ENCODE data around the gene ZNFX1.
"Not testable (repeated sequence)": the region's sequence is repeated elsewhere in the genome, so short reads cannot be mapped to it uniquely, and the experiment has no call there.

ZNFX1 gene

DNA sequence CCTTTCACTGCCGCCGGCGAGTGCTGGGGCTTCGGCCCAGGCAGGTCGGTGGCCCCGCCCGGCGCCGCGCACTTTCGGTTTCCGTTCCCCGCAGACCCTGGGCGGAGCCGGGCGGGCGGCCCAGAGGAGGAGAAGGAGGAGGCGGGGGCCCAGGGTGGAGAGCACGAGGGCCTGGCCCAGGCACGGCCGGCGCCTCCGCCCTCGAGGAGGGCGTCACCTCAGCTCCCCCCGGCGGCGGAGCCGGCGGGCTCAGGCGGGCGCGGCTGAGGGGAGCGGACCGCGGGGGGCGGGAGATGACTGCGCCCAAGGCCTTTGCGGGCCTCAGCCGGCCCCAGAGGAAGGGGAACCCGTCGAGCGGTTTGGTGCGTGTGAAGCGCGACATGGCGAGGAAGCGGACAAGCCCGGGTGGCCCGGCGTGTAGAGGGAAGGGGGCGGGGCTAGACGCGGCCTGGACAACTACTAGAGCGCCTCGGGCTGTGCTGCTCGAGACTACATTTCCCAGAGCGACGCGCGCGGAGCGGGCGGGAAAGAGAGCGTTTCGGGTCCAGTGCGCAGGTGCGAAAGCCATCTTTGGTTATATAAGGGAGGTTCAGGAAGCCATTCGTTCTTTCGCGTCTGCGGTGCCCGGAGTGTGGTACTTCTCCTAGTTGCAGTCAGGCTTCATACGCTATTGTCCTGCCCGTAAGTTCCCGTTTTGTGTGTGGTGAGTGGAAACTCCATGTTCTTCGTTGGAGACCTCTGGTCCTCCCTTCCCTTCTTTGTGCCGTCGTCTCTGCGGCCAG, at the start of gene ZNFX1:
Gene ZNFX1 (minus strand): TSS at position 22 of the 782 bp plus-strand sequence. CDS start 2,218 bp downstream, outside the sequence.
- peak; percentile 70 to 99 (median 97) for DNase-seq

DNA sequence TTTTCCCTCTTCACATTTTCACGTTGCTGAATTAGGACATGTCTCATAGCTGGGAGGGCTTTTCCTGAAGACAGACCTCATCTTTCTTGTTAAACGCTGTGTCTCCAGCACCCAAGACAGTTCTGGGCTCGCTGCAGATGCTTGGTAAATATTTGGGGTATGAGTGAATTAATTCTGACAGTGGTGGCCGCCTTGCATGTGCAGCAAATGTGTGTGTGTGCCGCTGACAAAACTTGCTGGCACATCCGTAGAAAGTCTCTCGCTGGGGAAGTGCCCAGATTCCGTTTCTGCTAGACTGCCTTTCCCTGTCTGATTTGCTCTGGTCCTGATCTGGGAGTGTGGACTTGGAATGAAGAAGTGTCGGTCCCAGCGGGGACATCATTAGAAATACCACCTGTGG, 48.2 kb upstream of the ZNFX1 start:
- no peak for DNase-seq

DNA sequence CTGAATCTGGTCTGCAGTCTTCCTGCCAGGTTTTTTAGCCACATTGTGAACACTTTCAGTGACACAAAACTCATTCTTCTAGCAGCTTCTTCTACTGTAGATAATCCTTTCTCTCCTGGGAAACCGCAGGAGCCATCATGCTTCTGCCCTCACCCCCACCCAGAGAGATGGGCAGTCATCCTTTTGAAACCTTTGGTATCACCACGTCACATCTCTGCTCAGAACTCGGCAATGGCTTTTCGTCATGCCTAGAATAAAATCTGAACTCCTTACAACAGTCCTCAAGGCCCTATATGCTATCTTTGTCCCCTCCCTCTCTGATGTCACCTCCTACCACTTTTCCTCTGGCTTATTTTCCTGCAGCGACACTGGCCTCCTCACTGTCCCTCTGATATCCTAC, 46.4 kb upstream of the ZNFX1 start:
- no peak for DNase-seq

DNA sequence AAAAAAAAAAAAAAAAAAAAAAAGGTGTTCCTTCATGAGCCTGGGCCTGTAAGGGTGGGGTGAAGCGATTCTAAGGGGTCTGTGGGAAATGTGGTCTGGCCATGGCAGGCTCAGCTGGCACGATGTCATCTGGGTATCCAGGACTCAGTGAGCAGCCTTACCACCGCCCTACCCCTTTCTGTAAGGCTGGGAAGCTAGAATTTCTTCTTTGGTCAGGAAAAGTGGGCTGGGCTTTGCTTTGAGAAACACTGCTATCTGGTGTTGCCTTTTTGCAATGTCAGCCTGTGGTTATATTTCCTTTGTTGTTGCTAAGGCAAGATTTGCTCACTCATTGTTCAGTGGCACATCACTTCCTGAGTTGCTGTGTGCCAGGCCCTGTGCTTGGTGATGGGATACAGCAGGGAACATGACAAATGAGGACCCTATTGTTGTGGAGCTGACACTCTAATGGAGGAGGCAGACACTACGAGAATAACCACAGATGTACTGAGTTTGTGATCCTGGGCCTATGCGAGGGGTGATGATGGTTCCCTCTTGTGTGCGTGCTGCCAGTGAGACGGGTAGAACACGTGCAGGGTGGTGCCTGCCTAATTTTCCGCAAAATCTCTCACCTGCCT, 45.9 kb upstream of the ZNFX1 start:
- no peak for DNase-seq

DNA sequence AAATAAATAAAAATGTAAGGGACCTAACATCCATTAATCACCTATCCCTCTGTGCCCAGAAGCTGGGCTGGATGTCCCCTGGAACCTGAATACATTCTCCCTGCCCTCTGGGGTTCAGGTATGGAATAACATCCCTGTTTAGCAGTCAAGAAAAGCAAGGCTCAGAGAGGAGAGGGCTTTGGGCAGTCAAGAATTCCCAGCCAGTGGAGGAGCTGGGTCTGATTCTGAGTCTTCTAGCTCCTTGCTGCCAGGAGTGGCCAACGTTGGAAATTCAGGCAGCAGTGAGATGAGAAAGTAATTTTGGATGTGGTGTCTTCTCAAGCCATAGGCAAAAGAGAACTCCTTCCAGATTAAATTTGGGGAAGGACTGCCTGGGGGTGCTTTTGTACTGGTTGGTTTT, 42.6 kb upstream of the ZNFX1 start:
- DNase-seq: peak in 4 of 56 donors; percentile 7 to 28 (median 20)

DNA sequence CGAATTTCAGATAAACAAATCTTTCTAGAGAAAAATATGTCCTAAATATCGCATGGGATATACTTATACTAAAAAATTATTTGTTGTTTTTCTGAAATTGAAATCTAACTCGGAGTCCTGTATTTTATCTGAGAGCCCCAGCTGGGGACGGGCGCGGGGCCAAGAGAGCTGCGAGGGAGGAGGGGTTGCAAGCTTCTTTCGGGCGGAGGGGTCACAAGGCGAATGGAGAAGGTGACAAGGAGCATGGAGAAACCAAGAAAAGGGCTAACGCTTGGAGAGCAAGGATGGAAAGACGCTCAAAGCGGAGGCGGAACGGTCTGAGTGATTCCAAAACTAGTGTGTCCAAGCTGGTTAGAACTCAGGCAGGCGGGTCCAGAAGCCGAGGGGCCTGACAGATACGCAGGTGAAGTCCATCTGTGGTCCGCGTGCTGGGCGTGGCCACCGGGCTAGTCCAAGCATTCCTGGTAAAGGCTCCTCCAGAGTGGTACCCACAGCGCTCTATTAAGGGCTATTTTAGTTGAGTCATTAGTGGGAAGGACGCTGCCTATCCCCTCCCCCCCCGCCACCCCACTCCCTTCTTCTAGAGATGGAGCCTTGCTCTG, 41.5 kb upstream of the ZNFX1 start:
- peak in 1 of 56 donors; percentile 2 for DNase-seq

DNA sequence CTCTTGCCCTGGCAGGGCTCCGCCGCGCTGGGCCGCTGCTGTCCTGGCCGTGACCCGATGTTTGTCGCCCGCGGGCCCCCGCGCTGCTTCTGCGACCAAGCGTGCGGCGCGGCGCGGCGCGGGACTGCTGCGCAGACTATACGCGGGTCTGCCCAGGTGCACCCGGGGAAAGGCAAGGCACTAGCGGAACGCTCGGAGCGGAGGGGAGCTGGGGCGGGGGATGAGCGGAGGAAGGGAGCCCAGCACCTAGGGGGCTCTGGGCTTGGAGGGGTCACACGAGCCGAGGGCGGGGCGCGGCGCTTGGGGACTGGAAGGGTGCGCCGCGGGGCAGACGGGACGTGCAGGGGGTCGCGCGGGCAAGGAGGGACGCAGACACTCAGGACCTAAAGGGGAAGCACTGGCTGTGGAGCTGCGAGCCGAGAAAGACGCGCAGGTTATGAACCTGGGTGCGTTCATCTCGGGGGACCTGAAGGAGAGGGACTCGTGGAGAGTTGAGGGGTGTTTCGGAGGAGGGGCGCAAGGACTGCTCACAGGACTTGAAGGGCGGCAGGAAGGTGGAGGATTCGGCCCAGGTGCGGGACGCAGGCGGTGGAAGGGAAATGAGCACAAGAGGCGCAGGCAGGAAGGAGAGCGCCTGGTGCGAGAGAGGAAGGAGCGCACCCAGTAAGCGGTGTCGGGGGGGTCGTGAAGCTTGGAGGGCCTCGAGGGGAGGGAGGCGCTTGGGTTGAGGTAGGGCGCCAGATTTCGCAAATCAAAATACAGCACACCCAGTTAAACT, 40.8 kb upstream of the ZNFX1 start:
- DNase-seq: peak in 2 of 56 donors; percentile 9 to 17

DNA sequence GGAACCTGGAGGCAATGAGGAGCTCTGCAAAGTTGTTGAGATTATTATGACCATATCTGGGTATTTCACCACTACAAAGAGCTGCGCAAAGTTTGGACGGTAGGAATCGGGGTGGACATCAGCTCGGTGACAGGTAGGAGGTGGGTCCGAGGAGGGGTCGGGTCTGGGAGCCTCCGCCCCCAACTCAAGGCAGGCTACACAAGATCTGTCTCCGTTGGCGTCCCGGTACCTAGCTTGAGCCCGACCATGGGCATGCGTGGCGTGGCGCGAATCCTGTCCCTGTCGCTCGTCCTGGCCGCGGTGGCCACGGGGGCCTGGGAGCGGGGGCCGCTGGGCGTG, 40.2 kb upstream of the ZNFX1 start:
- DNase-seq: no peak

DNA sequence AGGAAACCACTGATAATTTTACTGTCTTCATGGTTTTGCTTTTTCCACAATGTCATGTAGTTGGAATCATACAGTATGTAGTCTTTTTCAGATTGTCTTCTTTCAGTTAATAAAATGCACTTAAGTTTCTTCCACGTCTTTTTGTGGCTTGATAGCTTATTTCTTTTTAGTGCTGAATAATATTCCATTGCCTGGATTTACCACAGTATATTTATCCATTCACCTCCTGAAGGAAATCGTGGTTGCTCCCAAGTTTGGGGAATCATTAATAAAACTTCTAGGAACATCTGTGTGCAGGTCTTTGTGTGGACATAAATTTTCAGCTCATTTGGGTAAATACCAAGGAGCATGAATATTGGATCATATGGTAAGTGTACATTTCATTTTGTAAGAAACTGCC, 38.8 kb upstream of the ZNFX1 start:
- DNase-seq: no peak

DNA sequence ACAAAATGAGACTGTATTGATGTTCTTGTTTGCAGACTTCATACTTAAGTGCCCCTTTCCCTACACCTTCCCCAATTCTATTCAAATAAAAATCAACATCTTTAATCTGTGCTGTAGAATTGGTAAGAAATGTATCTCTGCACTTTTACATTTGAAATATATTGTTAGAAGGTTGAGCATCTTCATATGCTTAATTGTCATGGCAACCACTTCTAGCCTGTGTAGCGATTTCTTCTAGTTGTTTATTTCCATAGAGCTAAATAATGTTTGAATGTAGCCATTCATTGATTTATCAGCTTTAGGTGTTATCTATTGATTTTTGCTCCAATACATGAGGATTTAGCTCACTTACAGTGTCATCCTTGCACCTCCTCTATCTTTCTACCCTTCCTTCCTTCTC, 37.7 kb upstream of the ZNFX1 start:
- no peak for DNase-seq

DNA sequence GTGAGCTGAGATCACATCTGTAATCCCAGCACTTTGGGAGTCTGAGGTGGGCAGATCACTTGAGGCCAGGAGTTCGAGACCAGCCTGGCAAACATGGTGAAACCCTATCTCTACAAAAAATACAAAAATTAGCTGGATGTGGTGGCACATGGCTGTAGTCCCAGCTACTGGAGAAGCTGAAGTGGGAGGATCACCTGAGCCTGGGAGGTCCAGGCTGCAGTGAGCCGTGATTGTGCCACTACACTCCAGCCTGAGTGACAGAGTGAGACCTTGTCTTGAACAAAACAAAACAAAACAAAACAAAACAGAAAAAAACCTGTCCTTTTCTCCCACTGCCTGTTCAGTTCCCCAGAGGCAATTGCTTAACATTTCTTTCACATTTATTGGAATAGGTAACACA, 36.2 kb upstream of the ZNFX1 start:
- DNase-seq: not testable (repeated sequence)

DNA sequence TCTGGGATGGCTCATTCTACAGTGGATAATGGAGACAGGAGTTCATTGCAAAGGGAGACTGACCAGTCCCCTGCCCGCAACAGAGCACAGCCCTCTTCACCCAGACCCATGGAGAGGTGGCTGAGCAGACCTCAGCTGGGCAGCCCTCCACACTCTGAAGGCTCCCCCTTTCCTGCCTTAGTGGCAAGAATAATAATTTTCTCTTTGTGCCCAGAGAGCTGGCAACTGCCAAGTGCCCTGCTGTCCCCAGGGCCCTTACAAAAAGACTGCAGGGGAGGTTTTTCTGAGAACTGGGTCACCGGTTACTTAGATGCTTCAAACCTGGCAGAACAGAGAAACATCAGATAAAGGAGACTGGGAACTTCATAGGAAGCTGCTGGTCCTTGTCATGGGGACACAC, 35.4 kb upstream of the ZNFX1 start:
- peak in 37 of 56 donors; percentile 7 to 75 (median 32) for DNase-seq

DNA sequence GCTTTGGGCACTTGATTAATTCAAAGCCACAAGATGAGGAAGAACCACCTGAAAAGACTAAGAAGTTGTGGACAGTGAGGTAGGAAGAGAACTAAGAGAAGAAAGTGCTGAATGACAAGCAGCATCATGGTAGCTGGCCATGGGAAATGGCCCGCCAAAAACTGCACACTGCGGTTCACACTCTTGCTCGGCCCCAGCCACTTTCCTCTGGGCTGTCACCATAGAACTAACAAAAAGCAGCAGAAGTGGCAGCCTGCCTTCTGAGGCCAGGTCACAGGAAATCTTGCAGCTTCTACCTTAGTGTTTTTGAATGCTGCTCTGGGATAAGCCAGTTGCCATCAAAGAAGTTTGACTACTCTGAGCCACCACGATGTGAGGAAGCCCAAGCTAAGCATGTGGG, 34.8 kb upstream of the ZNFX1 start:
- no peak for DNase-seq

DNA sequence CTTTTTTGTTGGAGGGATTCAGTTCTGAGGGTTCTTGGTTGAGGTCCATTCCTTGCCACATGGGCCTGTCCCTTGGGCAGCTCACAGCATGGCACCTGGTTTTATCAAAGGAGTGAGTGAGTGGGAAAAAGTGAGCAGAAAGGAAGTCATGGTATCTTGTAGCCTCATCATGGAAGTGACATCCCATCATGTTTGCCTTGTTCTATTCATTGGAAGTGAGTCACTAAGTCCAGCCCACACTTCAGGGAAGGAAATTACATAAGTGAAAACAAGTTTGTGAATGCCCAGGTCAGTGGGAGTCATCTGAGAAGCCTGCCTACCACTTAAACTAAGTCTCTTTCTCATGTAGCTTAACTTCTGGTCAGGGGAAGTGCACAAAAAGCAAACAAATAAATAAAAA, 32.8 kb upstream of the ZNFX1 start:
- no peak for DNase-seq

DNA sequence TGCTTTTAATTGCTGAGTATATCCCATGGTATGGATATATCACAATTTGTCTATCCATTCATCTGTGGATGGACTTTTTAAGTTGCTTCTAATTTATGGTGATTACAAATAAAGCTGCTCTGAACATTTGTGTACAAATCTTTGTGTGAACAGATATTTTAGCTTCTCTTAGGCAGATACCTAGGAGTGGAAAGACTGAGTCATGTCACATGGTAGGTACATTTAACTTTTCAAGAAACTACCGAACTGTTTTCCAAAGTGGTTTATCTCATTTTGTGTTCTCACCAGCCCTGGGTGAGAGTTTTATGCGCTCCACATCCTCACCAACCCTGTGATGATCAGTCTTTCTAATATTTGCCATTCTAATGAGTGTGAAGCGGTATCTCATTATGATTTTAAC, 31.0 kb upstream of the ZNFX1 start:
- DNase-seq: no peak

DNA sequence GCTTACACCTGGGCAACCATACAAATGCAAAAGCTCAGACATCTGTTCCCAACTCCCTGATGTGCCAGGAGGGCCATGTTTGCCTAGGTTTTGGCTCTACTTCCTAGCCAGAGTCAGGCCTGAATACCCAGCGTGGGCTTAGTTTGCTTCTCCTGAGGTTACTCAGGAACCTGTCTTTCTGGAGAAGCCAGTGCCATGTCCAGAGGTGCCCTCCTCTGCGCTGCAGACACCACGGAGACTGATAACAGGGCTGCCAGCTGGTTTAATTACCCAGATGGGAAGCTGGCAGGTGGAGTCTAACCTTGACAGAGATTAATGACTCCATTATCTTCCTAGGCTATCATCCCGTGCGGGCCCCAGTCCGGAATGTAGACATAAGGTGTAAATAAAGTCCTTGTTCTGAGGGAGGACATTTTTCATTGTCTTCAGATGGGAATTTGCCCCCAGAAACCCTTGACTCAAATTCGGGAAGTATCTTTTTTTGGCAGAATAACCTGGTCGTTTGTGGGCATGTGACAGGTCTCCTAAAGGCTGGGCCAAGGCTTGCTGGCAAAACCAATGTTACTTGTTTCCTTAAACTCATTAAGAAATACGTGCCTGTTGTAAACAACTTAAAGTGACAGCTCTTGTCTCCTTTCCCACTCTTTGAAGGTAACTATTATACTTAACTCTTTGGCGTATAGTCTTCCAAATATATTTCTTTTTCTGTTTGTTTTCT, 29.2 kb upstream of the ZNFX1 start:
- no peak for DNase-seq

DNA sequence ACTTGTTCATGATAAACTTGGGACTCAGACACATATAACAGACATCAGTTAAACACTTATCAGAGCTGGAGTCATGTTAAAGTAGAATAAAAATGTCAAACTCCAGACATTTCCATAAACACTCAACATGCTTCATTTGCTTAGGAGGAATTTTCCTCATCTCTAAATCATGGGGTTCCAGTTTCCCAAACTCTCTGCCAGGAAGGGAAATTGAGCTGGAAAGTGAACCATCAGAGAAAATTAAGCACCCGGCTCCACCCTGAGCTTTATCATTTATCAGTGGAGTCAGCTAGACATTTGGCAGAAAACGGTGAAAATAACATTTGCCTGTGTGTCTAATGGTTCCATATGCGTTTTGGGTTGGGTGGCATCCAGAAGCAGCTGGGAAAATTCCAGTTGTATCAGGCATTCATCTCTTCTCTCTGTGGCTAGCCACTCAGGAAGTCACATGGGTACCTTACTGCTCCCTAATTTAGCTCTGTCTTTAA, 25.3 kb upstream of the ZNFX1 start:
- no peak for DNase-seq

DNA sequence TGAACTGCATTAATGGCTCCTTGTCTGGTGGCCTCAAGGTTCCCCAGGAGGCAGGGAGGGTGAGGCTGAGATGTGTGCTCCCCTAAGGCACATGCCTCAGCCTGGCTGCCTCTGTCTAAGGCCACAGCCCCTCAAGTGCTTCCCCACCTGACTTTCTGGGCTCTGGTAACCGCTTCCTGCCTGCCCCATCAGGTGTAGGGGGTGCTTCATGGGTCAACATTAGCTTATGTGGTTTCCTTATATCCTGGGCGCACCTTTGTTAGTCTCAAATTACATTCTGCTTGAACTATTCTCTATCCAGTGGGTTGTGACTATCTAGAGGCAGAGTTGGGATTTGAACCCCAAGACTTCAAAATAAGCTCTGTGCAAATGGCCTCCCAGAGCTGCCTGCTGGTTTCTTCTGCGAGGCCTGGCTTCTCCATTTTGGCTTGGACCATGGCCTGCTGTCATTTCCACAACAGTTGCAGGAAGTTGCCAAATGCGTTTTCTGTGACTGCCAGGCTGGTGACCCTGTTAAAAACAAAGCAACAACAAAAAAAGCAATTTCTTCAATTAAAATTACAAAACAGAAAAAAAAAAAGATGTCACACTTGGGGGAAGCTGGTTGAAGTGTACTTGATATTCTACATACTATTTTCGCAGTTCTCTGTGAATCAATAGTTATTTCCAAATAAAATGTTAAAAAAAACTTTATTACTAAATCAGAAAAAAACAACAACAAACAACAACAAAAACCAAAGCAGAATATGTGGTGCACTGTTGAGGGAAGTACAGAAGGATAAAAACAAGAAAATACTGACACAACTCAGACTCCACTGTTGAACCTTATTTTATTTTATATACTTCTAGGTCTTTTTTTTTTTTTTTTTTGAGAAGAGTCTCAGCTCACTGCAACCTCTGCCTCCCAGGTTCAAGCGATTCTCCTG, 20.0 kb upstream of the ZNFX1 start:
- DNase-seq: peak in 7 of 56 donors; percentile 5 to 37 (median 15)

DNA sequence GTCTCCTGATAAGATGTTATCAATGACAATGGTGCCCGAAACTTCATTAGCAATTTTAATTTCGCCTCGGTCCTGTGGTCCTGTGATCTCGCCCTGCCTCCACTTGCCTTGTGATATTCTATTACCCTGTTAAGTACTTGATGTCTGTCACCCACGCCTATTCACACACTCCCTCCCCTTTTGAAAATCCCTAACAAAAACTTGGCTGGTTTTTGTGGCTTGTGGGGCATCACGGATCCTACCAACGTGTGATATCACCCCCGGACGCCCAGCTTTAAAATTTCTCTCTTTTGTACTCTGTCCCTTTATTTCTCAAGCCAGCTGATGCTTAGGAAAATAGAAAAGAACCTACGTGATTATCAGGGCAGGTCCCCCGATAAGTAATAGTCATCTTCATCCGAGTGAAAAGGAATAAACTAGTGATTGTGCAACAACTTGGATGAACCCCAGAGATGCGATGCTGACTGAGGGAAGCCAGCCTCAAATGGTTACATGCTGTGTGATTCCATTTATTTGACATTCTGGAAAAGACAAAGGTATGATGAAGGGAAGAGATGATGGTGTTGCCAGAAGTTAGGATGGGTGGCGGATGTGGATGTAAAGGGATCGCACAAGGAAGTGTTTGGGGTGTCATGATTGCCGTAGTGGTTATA, 16.3 kb upstream of the ZNFX1 start:
- DNase-seq: not testable (repeated sequence)
